Left forelimb (tissue), 1 donor: ENCODE results near the gene UBR4.
"Not testable (repeated sequence)": the region's sequence is repeated elsewhere in the genome, so short reads cannot be mapped to it uniquely, and the experiment has no call there.

Experiments used
- DNase-seq: peaks from one replicate; pipeline ENCODE4 v3.0.0-alpha.2; 2018; ENCODE audit warnings: low spot score

The UBR4 gene

DNA sequence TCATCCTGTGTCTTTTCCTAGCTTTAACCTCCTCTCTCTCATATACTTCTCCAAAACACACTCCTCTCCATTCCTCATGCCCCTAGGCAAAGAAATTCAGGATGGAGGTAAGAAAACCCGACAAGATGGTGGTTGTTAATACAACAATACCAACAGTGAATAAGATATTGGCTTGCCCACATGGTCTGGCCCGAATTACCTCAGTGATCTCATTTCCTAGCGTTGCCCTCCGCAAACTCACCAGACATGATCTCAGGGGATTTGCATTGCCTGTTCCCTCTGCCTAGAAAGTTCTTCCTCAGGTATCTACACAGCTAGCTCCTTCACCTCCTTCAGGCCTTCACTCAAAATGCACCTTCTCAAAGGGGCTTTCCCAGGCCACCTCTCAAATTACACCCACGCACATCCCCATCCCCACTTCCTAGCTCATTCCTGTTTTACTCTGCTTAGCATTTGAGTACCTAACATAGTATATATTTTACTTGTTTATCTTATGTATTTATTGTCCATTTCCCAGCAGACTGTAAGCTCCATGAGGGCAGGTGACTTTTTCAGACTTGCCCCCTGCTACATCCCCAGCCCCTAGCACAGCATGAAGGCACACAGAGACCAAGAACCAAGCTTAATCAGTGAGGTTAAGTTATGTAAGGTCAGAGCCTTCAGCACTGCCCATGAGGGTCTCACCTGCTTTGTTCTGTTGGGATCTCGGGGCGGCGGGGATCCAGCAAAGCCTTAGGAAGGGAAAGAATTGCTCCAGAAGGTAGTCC, 10.2 kb upstream of the UBR4 start:
- no peak for DNase-seq

DNA sequence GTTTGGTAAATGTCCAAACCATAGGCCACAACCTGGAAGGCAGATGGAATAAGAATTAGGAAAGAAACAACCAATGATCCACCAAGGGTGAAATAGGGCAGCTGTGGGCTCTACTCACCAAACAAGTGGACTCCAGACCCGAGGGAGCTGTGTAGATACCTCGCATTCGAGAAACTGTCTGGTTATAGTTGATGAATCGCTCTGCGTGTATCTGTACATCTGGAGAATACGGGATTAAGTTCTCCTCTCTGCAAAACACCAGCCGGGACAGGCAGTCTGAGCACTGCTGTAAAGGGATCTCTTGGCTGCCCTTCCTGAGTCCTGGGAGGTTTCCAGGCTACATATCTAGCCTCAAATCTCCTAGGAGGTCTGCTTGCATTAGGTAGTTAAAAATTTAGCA, 9.4 kb upstream of the UBR4 start:
- no peak for DNase-seq

DNA sequence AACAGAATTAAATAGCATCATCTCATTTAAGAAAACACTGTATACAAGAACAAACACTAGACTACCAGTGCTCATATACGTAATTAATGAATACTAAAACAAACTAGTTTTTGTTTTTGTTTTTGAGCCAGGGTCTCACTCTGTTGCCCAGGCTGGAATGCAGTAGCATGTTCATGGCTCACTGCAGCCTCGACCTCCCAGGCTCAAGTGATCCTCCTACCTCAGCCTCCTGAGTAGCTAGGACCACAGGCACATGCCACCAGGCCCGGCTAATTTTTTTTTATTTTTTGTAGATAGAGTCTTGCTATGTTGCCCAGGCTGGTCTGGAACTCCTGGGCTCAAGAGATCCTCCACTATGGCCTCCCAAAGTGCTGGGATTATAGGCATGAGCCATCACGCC, 6.5 kb upstream of the UBR4 start:
- DNase-seq, result not testable (repeated sequence)

DNA sequence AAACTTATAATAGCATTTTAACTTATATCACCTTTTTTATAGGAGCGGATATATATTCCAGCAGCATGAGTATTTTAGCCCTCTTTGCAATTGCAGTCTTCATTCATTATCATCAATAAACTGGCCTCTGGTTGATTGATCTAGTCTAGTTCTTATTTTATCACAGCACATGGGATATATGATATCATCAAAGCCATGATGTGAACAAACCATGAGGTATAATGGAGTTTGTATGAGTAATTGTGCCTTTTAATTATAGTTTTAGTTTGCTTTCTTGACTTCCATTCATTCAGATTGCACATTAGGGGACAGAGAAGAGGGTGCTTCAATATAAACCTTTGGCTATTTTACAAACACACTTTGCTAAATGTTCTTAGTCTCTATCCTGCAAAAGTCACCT, 3.5 kb upstream of the UBR4 start:
- DNase-seq, result no peak

DNA sequence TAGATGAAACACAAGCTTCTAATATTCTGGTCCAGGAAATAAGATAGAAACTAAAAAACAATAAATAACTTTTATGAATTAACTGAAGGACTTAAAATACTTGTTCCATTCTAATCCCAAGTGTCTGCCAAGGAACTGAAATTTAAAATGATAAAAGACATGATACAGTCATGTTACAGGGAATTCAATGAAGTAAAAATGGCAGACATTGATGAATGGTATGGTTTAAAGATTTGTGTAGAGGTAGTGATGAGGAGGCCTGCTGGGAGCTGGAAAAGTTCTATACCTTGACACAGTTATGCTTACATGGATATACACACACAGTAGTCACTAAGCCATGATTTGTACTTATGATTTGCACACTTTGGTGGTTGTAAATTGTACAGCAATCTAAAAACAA, 2.1 kb upstream of the UBR4 start:
- DNase-seq, result no peak

DNA sequence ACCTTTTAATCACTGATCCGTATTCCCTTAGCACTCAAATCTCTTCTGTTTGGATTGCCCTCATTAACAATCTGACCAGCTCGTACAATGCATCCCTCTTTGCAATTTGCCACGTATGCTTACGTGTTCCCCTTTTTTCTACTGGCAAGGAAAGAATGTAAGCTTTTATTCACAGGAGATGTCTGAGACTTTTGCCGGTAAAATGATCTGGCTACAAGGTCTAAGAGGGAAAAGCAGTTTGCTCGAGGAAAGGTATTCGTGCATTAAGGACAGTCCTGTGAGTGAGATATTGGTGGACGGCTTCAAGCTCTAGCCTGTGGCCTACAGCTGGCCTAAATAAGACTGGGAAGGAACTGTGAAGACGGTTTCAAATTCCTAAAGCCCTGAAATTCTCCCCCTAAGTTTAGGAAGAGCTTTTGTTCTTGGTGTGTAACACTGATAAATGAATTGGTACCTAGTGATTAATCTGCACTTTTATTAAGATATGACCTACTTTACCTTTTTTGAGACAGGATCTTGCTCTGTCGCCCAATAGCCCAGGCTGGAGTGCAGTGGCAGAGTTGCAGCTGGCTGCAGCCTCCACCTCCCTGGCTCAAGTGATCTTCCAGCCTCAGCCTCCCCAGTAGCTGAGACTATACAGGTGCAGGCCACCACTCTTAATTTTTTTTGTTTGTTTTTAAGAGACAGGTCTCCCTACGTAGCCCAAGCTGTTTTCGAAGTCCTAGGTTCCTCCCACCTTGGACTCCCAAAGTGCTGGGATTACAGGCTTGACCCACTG, 895 bp upstream of the UBR4 start:
- DNase-seq, result no peak

DNA sequence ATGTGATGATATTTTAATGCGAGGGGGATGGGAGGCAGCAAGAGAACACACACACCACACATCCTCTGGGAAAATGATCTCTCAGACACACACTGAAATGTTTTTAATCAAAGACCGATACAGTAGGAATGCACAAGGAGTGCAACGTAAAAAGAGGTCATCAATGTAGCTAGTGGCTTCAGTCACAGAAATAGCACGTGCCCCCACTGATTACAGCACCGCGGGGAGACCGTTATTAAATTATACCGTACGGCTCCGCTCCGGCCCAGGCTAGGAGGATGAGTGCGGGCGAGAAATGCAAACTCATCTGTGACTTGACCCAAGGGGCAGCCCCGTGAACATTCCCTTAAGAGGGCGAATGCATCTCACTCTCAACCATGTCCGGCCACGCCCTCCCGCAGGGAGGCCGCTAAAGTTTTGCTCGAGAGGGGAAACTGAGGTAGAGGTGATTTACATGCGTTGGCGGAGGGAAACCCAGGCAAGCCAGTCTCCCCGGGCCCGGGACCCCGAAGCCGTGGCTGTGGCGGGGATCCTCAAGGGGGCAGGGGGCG, 552 bp downstream of the UBR4 start:
- DNase-seq, result no peak

DNA sequence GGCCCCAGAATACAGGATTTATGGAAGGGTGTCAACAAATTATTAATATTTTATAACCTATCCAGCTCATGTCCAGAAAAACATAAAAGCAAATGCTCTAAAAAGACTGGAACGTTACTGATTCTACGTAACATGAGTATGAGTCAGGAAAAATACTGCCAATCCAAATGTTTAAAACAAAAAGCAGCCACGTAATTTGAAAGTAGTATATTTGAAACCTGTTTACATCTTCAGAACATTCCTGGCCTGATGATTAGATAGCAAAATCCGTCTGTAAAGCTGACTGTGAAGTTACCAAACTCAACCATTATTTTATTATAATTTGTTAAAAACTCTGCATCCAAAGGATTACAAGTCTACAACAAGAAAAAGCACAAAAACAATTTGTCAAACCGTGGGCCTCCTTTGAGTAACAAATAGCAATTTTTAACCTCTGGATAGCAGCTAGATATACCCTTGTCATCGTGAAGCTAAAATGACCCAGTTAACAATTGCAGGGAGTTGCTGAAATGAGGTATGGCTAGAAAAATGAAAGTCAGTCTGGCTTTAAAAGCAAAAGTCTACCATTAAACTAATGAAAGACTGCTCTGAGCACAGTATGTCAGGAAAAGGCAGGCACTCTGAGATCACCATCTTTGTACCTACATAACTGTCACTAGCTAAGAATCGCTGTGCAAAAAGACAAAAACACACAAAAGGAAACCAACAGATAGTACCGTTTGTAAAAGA, 1.2 kb downstream of the UBR4 start:
- no peak for DNase-seq

DNA sequence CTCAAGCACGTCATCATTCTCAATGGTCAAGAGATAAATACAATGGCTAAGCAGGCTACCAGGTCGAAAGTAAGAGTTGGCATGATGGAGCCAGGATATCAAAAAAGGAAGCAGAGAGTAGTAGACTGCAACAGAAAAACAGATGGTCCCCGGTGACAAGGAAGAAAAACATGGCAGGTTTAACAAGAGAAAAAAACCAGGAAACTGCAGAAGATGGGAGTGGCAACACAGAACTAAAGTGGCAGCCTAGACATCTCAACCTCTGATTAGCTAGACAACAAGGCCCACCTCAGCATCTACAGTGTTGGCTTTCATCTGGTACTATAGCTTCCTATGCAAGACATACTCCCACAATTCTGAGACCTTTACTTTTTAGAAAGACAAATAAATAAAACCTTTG, 3.1 kb downstream of the UBR4 start:
- DNase-seq, result no peak

DNA sequence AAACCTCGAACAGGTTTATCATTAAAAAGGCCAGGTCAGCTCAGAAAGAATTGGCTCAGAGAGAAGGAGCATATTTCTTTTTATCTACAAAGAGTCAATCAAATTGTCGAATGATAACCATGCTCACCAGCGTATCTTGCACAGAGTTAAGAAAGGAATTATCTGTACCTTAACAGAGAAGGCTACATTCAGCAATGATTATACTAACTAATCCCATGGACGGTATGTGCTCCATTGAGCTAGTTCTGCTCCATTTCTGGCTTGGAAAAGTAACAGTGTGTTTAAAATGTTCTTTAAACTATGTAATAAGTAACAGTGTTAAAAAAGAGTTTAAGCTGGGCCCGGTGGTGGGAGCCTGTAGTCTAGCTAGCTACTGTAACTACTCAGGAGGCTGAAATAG, 4.2 kb downstream of the UBR4 start:
- DNase-seq, result no peak

DNA sequence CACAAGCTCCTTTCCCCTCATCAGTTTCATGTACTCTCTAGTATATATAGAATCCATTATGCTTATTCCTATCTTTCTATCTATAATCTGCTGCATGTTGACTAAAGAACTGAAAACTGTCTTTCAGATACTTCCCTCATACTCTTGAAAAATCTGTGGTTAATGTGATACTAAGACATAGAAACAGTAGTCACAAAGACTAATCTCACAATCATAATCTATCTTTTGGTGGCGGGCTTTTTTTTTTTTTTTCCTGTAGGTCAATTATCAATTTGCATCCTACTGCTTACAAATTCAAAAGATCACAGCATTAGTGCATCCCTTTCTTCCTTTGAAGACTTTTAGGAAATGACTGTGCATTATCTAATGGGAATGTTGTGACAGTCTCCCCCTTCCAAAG, 4.7 kb downstream of the UBR4 start:
- DNase-seq, result no peak

DNA sequence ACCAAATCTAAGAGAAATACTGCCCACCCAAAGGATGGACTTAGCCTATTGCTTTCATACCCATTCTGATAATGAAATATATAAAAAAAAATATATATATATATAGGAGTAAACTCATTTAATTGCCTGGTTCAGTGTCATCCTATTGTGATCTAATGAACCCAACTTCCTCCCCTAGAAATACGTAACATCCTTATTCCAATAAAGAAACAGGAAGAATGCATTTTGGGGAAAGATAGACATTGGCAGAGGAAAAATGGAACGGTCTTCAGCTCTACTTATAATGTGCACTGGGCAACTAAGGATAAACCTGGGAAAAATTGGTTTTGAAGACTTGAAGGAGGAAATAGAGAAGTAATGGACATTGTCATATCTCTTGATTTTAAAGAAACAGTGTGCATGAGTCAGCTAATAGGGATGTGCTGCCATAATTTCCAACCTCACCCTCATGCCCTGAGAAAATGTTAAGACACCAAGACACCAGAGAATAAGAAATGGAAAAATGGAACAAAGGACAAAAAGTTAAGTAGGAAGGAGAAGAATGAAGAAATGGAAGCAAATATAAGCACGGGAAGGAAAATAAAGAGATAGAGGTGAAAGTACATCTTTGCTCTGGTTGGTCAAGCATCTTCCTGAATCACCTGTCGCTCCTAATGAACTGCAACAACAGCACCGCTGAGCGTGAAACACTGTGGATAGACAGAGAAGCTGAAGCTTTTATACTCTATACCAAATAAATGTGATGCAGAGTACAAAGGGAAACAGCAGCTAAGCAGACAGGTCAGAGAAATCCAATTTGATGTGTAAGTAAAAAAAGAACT, 5.4 kb downstream of the UBR4 start:
- no peak for DNase-seq

DNA sequence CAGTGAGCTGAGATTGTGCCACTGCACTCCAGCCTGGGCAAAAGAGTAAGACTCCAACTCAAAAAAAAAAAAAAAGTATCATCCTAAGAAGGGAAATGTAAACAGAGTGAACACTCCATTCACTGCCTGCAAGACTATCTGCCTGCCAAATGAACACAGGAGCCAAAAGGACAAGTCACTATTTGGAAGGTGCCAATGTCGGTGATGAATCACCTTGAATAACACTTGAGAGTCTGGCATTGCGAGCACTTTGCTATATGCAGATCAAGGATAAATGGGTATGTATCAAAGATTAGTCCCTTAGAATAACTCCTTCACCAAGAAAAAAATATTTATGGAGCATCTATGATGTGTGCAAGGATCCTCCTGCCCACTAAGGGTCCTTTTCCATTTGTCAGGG, 6.6 kb downstream of the UBR4 start:
- no peak for DNase-seq

DNA sequence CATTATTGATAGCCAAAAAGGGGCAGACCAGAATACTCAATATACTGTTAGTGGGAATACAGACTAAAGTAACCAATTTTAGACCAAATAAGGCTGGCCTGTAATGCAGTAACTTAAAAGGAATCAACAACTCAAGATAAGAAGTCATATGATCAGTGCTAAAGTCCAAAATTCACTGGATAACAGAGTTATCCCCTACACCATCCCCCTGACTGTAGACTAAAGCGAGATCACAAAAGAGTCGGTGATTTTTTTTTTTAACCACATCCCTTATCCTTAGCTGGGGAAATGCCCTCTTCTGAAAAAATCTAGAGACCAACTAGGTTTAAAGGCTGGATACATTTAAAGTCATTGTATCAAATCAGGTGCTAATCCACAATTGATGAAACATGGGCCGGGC, 7.7 kb downstream of the UBR4 start:
- no peak for DNase-seq

DNA sequence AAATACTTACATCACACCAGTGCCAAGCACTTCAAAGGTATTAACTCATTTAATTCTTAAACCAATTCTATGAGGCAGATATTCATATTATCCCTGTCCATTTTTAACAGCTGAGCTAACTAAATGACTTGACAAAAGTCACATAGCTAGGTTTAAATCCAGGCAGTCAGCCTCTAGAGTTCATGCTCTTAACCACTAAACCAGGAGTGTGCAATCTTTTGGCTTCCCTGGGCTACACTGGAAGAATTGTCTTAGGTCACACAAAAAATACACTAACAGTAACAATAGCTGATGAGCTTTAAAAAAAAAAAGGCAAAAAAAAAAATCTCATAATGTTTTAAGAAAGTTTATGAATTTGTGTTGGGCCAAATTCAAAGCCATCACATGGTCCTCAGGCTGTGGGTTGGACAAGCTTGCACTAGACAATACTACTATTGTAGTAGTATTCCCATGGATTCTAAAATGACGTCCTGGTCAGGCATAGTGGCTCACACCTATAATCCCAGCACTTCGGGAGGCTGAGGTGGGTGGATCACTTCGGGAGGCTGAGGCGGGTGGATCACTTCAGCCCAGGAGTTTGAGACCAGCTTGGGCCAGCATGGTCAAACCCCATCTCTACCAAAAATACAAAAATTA, 10.0 kb downstream of the UBR4 start:
- no peak for DNase-seq

DNA sequence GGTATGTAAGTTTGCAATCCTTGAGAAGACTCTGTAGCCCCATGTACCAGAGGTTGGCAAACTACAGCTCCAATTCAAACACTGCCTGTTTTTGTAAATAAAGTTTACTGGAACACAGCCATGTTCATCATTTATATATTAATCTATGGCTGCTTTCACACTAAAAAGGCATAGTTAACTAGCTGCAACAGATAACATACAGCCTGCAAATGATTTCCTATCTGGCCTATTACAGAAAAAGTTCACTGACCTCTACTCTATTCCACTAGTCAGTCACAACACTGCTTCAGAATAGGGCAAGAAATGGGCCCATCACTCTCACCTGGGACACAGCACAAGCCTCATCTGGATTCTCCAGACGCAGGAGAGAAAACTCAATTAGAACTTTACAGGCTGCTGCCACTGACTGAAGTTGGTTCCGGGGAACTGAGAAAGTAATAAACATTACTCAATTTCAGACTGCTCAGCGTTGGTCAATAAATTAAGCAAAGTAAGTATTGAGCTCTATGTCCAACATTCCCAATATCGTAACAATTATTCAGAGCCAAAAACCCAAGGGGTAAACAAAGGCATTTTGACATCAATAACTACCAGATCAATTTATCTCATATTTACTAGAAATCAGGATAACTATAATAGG, 10.6 kb downstream of the UBR4 start:
- no peak for DNase-seq

DNA sequence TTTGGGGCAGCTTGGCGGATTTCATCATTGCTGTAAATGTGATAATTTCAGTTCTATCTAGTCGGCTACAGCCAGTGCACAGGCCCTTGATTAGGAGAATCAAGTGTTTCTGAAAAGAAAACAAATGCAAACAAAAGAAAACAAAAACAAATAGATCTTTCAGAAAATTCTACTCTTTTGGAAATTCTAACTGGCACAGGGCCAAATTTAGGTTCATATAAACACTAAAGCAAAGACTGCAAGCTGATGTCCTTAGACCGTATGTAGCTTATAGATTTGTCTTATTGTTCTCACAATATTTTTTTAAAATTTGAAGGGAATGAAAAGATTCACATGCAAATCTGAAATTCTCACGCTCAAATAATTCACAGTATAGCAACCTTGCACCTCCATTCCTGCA, 11.2 kb downstream of the UBR4 start:
- no peak for DNase-seq

DNA sequence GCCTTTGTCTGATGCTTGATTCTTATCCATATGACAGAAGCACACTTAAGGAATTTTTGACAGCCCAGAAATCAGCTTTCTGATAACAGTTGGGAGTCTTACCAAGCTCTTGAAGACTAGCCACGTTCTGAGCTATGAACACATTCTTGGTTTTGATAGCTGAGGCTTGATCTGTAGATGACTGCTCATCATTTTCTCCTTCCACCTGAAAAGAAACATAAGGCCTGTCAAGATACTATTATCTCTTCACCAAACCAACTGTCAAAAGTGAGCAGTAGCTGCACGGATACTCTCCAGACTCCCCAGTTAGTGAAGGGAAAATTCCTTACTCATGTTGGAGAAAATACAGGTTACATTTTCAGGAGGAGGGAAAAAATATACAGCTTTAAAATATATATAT, 12.2 kb downstream of the UBR4 start:
- no peak for DNase-seq

DNA sequence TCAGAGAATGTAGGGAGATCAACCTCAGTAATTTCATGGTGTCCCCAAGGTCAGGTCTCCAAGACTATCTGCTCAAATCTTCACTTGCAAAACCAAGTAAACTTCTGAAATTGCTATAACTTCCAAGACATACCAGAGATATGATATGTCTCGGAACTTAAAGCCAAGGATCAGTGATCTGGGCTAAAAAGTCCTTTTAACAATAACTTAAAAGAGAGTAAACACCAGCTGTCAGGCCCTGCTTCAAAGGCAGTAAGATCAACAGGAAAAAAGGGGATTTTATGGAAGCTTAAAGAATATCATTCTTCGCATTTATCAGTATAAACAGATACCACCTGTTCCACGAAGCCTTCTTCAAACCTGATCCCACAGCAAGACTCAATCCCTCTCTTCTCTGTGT, 13.7 kb downstream of the UBR4 start:
- DNase-seq, result no peak

DNA sequence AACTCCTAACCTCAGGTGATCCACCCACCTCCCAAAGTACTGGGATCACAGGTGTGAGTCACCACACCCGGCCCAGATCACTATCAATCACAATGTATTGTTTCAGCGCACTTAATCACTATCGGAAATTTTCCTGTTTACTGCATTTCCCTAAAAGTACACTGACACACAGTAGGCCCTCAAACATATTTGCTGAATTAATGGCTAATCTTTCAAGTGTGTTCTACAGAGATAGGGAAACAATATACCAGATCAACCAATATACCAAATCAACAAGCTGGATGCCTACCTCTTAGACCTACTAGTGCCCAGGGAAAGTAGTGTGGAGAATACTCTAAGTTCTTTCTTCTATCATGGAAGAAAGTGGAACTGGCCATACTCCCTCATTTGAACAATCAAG, 17.1 kb downstream of the UBR4 start:
- no peak for DNase-seq

DNA sequence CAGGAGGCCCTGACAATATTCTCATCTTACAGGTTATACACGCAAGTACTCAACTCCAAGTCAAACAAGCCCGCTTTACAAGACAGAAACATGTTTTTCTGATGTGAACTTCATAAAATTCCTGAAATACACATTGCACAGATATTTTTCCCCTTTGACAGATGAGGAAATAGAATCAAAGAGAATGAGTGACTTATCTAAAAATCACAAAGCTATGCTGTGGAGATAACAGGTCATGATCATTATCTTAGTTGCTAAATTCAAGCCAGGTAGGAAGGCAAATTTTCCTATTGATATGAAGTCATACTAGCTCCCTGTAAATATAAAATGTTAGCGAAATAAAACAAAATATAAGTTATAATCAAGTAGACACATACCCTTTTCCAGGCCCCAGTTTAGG, 18.3 kb downstream of the UBR4 start:
- no peak for DNase-seq
